GM10847 (cell line): Measurements from ENCODE around the gene ZDHHC14.

Source experiments
- POLR2A ChIP-seq: IDR thresholded peaks from 2 replicates; pipeline ENCODE4 v1.6.1; 2011; ENCODE audit not compliant: insufficient read length; ENCODE audit errors: extremely low read depth

ZDHHC14 gene

GRCh38 chr6:157428427-157429202 lies 47.6 kb downstream of the ZDHHC14 start:
- no peak for TF ChIP-seq POLR2A

GRCh38 chr6:157429248-157429647 lies 48.3 kb downstream of the ZDHHC14 start:
- TF ChIP-seq POLR2A: no peak

GRCh38 chr6:157430834-157431233 lies 49.8 kb downstream of the ZDHHC14 start:
- no peak for TF ChIP-seq POLR2A

GRCh38 chr6:157432231-157432891 lies 51.4 kb downstream of the ZDHHC14 start:
- no peak for TF ChIP-seq POLR2A

- no peak for TF ChIP-seq POLR2A
These were observed 51.9 kb downstream of the ZDHHC14 start for GRCh38 chr6:157432892-157433265.

- no peak for TF ChIP-seq POLR2A
These were observed 52.7 kb downstream of the ZDHHC14 start for GRCh38 chr6:157433678-157434081.

GRCh38 chr6:157434349-157435033 lies 53.5 kb downstream of the ZDHHC14 start:
- TF ChIP-seq POLR2A: no peak

- TF ChIP-seq POLR2A: no peak
These were observed 55.4 kb downstream of the ZDHHC14 start for GRCh38 chr6:157436219-157436943.

- no peak for TF ChIP-seq POLR2A
These were observed 56.0 kb downstream of the ZDHHC14 start for GRCh38 chr6:157436944-157437336.

- no peak for TF ChIP-seq POLR2A
These were observed 57.7 kb downstream of the ZDHHC14 start for GRCh38 chr6:157438611-157439111.

GRCh38 chr6:157440171-157440570 lies 59.2 kb downstream of the ZDHHC14 start:
- no peak for TF ChIP-seq POLR2A

- TF ChIP-seq POLR2A: no peak
These were observed 61.3 kb downstream of the ZDHHC14 start for GRCh38 chr6:157442291-157442690.

- no peak for TF ChIP-seq POLR2A
These were observed 62.2 kb downstream of the ZDHHC14 start for GRCh38 chr6:157443066-157443800.

- TF ChIP-seq POLR2A: no peak
These were observed 64.5 kb downstream of the ZDHHC14 start for GRCh38 chr6:157445277-157446009.
